ENCODE results near the gene LYPD6B.

GRCh38 chr2:149000158-149000938 is 38.2 kb upstream of the LYPD6B start:
- TF ChIP-seq CTCF (conservative IDR thresholded peaks at IDR 0.05; ENCODE audit: low read depth, low read length) (no peak), EZH2 (IDR thresholded peaks at IDR 0.05; ENCODE audit: borderline replicate concordance, low read depth, low read length, poor library complexity, severe bottlenecking) (no peak)

Data from A673 (cell line).